A549 (cell line): Measurements from ENCODE around the gene PASD1. TPM values are rescaled to one million over a fixed set of nuclear protein-coding genes. Genes with fewer than 3 reads are reported as not detected.

Experiments used
- ATAC-seq, 2 experiments: fragments of 200-7000 bp in 1 of 2; fragments of >200 bp in 1 of 2; cut with Nextera tagmentation in 1 of 2; cut with Tn5 transposase in 1 of 2; 3 replicates each; pipeline versions ENCODE4 v1.8.0 to v1.9.1; 2018 to 2020; ENCODE audit warnings: mild to moderate bottlenecking in 1 of 2, moderate library complexity in 1 of 2
- CTCF ChIA-PET: fragments of 300-600 bp; sonication (Branson Sonifier 250); formaldehyde crosslinking; extraction: SDS; loops from one replicate; lab custom pipeline; 2021; ENCODE audit warnings: antibody characterized with exemption, inconsistent platforms; lab: Yijun Ruan, JAX
- POLR2A ChIA-PET: fragments of 350-600 bp; formaldehyde crosslinking; extraction: SDS; loops from one replicate; lab custom pipeline; 2021; ENCODE audit warnings: antibody characterized with exemption, inconsistent platforms; lab: Yijun Ruan, JAX
- DNase-seq, 2 experiments: peaks; one replicate each; pipeline versions ENCODE4 v3.0.0 to v3.0.0-alpha.2; 2011 to 2016; ENCODE audit warnings: low read depth in 1 of 2, low spot score in 1 of 2
- FAIRE-seq: peaks from 2 replicates; lab custom pipeline; 2011; peaks lifted over from hg19 to GRCh38; lab: Jason Lieb, UNC
- H3K27ac ChIP-seq, 2 experiments: fragments of >200 bp; sonication (Bioruptor Twin); formaldehyde crosslinking; 3 replicates each; pipeline ENCODE4 v1.5.1; 2016 to 2017
- H3K4me1 ChIP-seq: fragments of >200 bp; sonication (Bioruptor Twin); formaldehyde crosslinking; 3 replicates; pipeline ENCODE4 v1.6.1; 2016
- H3K4me2 ChIP-seq: fragments of >200 bp; sonication (Bioruptor Twin); formaldehyde crosslinking; 3 replicates; pipeline ENCODE4 v1.6.1; 2016
- H3K4me3 ChIP-seq: fragments of >200 bp; sonication (Bioruptor Twin); formaldehyde crosslinking; 3 replicates; pipeline ENCODE4 v1.5.1; 2016
- H3K9me3 ChIP-seq: fragments of >200 bp; sonication (Bioruptor Twin); formaldehyde crosslinking; 3 replicates; pipeline ENCODE4 v1.6.1; 2016
- CBX8 ChIP-seq: fragments of 200-600 bp; sonication (generic); IDR thresholded peaks from 2 replicates; pipeline ENCODE4 v1.6.1; 2016
- EHF ChIP-seq: fragments of 250-450 bp; sonication (Bioruptor Pico); IDR thresholded peaks from 2 replicates; pipeline ENCODE4 v1.5.0; 2020; ENCODE audit warnings: mild to moderate bottlenecking
- FOSL2 ChIP-seq, 2 experiments: fragments of 450-650 bp in 1 of 2; fragments of >200 bp in 1 of 2; sonication (Bioruptor Twin) in 1 of 2; formaldehyde crosslinking; IDR thresholded peaks; 2 replicates each; pipeline versions ENCODE4 v1.5.0 to v1.6.1; 2016 to 2020; ENCODE audit warnings: mild to moderate bottlenecking in 1 of 2, moderate library complexity in 1 of 2
- HDAC2 ChIP-seq: fragments of 200-600 bp; sonication (generic); IDR thresholded peaks from 2 replicates; pipeline ENCODE4 v1.6.1; 2016
- HEYL ChIP-seq: fragments of 250-450 bp; sonication (Bioruptor Pico); IDR thresholded peaks from 2 replicates; pipeline ENCODE4 v1.8.0; 2021; ENCODE audit warnings: mild to moderate bottlenecking, moderate library complexity
- HOXA7 ChIP-seq: fragments of 250-450 bp; sonication (Bioruptor Pico); IDR thresholded peaks from 2 replicates; pipeline ENCODE4 v1.5.0; 2020; ENCODE audit warnings: mild to moderate bottlenecking, moderate library complexity
- JUNB ChIP-seq: fragments of >200 bp; sonication (Bioruptor Twin); formaldehyde crosslinking; IDR thresholded peaks from 2 replicates; pipeline ENCODE4 v1.6.1; 2016
- KDM5A ChIP-seq: fragments of 200-600 bp; sonication (generic); IDR thresholded peaks from 2 replicates; pipeline ENCODE4 v1.6.1; 2016; ENCODE audit warnings: antibody characterized with exemption, mild to moderate bottlenecking
- MAFK ChIP-seq: fragments of 450-650 bp; IDR thresholded peaks from 2 replicates; pipeline ENCODE4 v1.6.1; 2014; ENCODE audit not compliant: partially characterized antibody
- MAZ ChIP-seq: fragments of 150-350 bp; IDR thresholded peaks from 2 replicates; pipeline ENCODE4 v1.6.1; 2014; ENCODE audit warnings: antibody characterized with exemption, low read depth, low read length, borderline replicate concordance
- NFE2L2 ChIP-seq: fragments of 150-350 bp; conservative IDR thresholded peaks from 2 replicates; pipeline ENCODE4 v1.6.1; 2014; ENCODE audit warnings: low read length
- RFX5 ChIP-seq: fragments of 450-650 bp; IDR thresholded peaks from 2 replicates; pipeline ENCODE4 v1.7.1; 2014; ENCODE audit warnings: antibody characterized with exemption, mild to moderate bottlenecking, moderate library complexity
- RNF2 ChIP-seq: fragments of 200-600 bp; sonication (generic); IDR thresholded peaks from 2 replicates; pipeline ENCODE4 v1.6.1; 2016; ENCODE audit warnings: low read depth, mild to moderate bottlenecking, antibody characterized with exemption, moderate library complexity, borderline replicate concordance
- TFCP2L1 ChIP-seq: fragments of 250-450 bp; sonication (Bioruptor Pico); IDR thresholded peaks from 2 replicates; pipeline ENCODE4 v1.5.0; 2021; ENCODE audit warnings: mild to moderate bottlenecking
- TP53 ChIP-seq: fragments of 250-450 bp; sonication (Bioruptor Pico); IDR thresholded peaks from 2 replicates; pipeline ENCODE4 v1.5.0; 2021; ENCODE audit warnings: mild to moderate bottlenecking, moderate library complexity
- ZFP36 ChIP-seq: fragments of 450-650 bp; IDR thresholded peaks from 2 replicates; pipeline ENCODE4 v1.6.1; 2014; ENCODE audit warnings: borderline replicate concordance; ENCODE audit not compliant: partially characterized antibody
- WGBS: methylation state at CpG from one replicate; pipeline ENCODE4 v1.1.6; 2017; ENCODE audit errors: missing lambda C conversion rate; 5-methylcytosine and 5-hydroxymethylcytosine counted together
- polyA plus RNA-seq, 4 experiments: library from polyadenylated mRNA; depleted of rRNA in 3 of 4; stranded (reverse); fragments of >200 nt; fragmentation: RNase III in 1 of 4; extraction: RNeasy Plus Mini Kit Qiagen cat#74134 plus additional on column Dnase treatment in 1 of 4; gene quantifications; 2 replicates in 3 of 4; 3 replicates in 1 of 4; pipeline ENCODE4 v1.2.3, GENCODE V29; 2011 to 2017
- TF ChIP-seq, protein P1 (sequence below): IDR thresholded peaks from 2 replicates; pipeline ENCODE4 v1.6.1; 2012
- TF ChIP-seq, protein P2 (sequence below): fragments of 250-450 bp; sonication (Bioruptor Pico); IDR thresholded peaks from 2 replicates; pipeline ENCODE4 v1.5.0; 2021; ENCODE audit warnings: mild to moderate bottlenecking, moderate library complexity, borderline replicate concordance
- TF ChIP-seq, protein P3 (sequence below): fragments of 450-650 bp; IDR thresholded peaks from 2 replicates; pipeline ENCODE4 v1.6.1; 2014; ENCODE audit warnings: antibody characterized with exemption
- TF ChIP-seq, protein P4 (sequence below): IDR thresholded peaks from 2 replicates; pipeline ENCODE4 v1.6.1; 2012; ENCODE audit warnings: low read depth, borderline replicate concordance
- TF ChIP-seq, protein P5 (sequence below): fragments of 250-450 bp; sonication (Bioruptor Pico); IDR thresholded peaks from 2 replicates; pipeline ENCODE4 v1.5.0; 2020; ENCODE audit warnings: low read depth, mild to moderate bottlenecking, moderate library complexity

PASD1 gene
- polyA plus RNA-seq, 2 of the 4 experiments (the other 2 are of a cell fraction), result not detected

DNA sequence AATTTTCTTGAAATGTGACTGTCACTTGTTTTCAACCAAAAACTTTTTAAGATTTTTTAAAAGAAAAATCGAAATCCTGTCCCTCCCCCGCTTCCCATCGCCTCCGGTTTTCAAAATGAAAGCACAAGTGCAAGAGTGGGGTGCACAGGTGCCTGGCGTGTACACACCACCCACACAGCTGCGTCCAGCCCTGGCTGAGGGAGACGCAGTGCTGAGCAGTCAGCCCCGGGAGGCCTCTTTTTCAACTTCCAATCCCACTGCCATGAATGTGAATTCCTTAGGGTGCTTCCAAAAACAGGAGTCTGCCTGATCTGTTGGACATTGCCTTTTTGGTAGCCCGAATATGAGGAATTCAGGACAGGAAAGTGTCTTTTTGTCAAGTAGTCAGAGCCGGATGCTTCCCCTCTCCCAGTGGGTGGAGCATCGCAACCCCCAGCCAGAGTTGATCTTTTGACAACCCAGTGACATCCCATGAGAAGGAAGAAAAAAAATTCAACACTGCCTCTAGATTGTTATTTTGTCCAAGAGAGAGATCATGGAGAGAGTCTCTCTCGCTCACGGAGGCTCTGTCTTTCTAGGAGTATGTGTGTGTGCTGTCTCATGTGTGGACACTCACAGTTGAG is 140.7 kb downstream of the PASD1 start:
- H3K27ac ChIP-seq, result no peak overlapping the region

DNA sequence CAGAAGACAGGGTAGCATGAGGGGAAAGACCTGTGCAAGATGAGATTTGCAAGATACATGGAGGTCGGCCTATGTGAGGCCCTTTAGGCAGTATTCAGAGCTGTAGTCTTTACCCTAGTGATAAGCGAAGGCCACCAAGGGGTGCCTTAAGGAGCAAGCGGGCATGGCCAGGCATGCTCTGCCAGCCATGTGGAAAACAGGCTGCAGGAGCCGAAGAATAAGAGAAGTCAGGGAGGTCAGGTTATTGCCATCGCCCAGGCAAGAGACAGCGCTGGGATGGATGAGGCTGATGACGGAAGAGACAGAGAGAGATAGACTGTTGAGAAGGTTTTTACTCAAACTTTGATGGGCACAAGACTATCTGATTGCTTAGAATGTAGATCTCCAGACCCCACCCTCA is 145.3 kb downstream of the PASD1 start:
- Histone ChIP-seq H3K4me2 (no peak overlapping the region), H3K4me1 (no peaks in the 10 kb centered on the region), H3K9me3 (no peaks in the 10 kb centered on the region), H3K4me3 (no peak overlapping the region), H3K27ac (no peak overlapping the region)
- DNase-seq (no peak), FAIRE-seq (no peak), ATAC-seq (no peak)
- POLR2A ChIA-PET, result no interaction called here
- TF ChIP-seq TP53 (CRISPR knock-in tag) (no peak), RNF2 (no peak), FOSL2 (IDR thresholded peaks at IDR 0.05) (no peak), FOSL2 (CRISPR knock-in tag; IDR thresholded peaks at IDR 0.05) (no peak), EHF (no peak), KDM5A (no peak), MAZ (no peak), MAFK (no peak), JUNB (no peak), RFX5 (no peak), NFE2L2 (no peak)
- TF ChIP-seq, protein P1, sequence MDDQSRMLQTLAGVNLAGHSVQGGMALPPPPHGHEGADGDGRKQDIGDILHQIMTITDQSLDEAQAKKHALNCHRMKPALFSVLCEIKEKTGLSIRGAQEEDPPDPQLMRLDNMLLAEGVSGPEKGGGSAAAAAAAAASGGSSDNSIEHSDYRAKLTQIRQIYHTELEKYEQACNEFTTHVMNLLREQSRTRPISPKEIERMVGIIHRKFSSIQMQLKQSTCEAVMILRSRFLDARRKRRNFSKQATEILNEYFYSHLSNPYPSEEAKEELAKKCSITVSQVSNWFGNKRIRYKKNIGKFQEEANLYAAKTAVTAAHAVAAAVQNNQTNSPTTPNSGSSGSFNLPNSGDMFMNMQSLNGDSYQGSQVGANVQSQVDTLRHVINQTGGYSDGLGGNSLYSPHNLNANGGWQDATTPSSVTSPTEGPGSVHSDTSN, result no peak
- 45% methylated on average over 7 of the region's 7 CpGs for WGBS
- CTCF ChIA-PET, result no interaction called here

More for the DNA sequence above, 140.7 kb downstream of the PASD1 start:
- ATAC-seq (no peak), DNase-seq (no peak), FAIRE-seq (peak; percentile 80)
- POLR2A ChIA-PET, result no interaction called here
- 43% methylated on average over 12 of the region's 13 CpGs for WGBS
- no peak for TF ChIP-seq TP53 (CRISPR knock-in tag)
- TF ChIP-seq, protein P2, sequence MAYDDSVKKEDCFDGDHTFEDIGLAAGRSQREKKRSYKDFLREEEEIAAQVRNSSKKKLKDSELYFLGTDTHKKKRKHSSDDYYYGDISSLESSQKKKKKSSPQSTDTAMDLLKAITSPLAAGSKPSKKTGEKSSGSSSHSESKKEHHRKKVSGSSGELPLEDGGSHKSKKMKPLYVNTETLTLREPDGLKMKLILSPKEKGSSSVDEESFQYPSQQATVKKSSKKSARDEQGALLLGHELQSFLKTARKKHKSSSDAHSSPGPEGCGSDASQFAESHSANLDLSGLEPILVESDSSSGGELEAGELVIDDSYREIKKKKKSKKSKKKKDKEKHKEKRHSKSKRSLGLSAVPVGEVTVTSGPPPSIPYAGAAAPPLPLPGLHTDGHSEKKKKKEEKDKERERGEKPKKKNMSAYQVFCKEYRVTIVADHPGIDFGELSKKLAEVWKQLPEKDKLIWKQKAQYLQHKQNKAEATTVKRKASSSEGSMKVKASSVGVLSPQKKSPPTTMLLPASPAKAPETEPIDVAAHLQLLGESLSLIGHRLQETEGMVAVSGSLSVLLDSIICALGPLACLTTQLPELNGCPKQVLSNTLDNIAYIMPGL (CRISPR knock-in tag), result no peak
- no peak overlapping the region for H3K4me2 ChIP-seq
- no peaks in the 10 kb centered on the region for H3K4me1 ChIP-seq
- no peaks in the 10 kb centered on the region for H3K9me3 ChIP-seq
- CTCF ChIA-PET, result interaction anchor here (1.5 to 2.7 kb wide), 2 partner anchors 9 to 24 kb away, joined by 4 to 7 read pairs; no protein-coding TSS in a partner anchor
- no peak overlapping the region for H3K4me3 ChIP-seq

DNA sequence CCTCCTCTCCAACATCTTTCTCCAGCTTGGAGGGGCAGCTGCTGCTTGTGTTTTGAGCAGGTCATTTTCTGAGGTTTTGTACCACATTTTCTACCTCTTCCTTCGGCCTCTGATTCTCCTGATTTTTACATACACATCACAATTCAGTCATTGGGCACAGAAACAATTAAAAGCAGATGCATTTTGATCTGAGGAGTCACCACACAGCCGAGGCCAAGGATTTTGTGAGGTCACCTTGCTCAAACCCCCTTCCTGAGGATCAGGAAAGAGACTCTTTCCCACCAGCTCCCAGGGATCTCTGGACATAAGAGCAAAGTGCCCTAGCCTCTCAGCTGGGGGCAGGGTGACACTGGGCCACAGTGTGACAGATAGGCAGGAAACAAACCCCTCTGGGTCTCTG is 147.0 kb downstream of the PASD1 start:
- FAIRE-seq, result no peak
- Histone ChIP-seq H3K4me2 (no peak overlapping the region), H3K4me3 (no peak overlapping the region), H3K4me1 (no peaks in the 10 kb centered on the region), H3K27ac (no peak overlapping the region), H3K9me3 (no peaks in the 10 kb centered on the region)
- ChIA-PET CTCF (no interaction called here), POLR2A (no interaction called here)
- no peak for TF ChIP-seq EHF
- TF ChIP-seq TP53 (CRISPR knock-in tag), result no peak
- no peak for TF ChIP-seq HEYL
- TF ChIP-seq RFX5, result no peak
- TF ChIP-seq, protein P3, sequence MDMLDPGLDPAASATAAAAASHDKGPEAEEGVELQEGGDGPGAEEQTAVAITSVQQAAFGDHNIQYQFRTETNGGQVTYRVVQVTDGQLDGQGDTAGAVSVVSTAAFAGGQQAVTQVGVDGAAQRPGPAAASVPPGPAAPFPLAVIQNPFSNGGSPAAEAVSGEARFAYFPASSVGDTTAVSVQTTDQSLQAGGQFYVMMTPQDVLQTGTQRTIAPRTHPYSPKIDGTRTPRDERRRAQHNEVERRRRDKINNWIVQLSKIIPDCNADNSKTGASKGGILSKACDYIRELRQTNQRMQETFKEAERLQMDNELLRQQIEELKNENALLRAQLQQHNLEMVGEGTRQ, result no peak
- no peak for TF ChIP-seq JUNB
- no peak for TF ChIP-seq TFCP2L1 (CRISPR knock-in tag)
- TF ChIP-seq, protein P4, sequence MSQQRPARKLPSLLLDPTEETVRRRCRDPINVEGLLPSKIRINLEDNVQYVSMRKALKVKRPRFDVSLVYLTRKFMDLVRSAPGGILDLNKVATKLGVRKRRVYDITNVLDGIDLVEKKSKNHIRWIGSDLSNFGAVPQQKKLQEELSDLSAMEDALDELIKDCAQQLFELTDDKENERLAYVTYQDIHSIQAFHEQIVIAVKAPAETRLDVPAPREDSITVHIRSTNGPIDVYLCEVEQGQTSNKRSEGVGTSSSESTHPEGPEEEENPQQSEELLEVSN, result no peak
- no peak for TF ChIP-seq HOXA7 (CRISPR knock-in tag)
- TF ChIP-seq, protein P5, sequence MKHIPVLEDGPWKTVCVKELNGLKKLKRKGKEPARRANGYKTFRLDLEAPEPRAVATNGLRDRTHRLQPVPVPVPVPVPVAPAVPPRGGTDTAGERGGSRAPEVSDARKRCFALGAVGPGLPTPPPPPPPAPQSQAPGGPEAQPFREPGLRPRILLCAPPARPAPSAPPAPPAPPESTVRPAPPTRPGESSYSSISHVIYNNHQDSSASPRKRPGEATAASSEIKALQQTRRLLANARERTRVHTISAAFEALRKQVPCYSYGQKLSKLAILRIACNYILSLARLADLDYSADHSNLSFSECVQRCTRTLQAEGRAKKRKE (CRISPR knock-in tag), result no peak
- no peak for TF ChIP-seq ZFP36
- TF ChIP-seq HDAC2, result no peak
- TF ChIP-seq CBX8, result no peak
- ATAC-seq, result no peak
- no peak for DNase-seq
- 3% methylated on average over 2 of the region's 2 CpGs for WGBS
